CD14-positive monocyte (primary cell): ENCODE results near the gene EPB41L2. TPM values are rescaled to one million over a fixed set of nuclear protein-coding genes. Genes with fewer than 3 reads are reported as not detected.

Source experiments
- DNase-seq, 3 donors: peaks; one replicate each; pipeline ENCODE4 v3.0.0-alpha.2; 2011 to 2022
- H2AFZ ChIP-seq: 2 replicates; pipeline ENCODE4 v1.6.0; 2012; ENCODE audit warnings: mild to moderate bottlenecking, low read depth, low read length, inconsistent platforms; ENCODE audit not compliant: insufficient read depth, poor library complexity, severe bottlenecking
- H3K27ac ChIP-seq, 2 donors: 1 replicate in 1 of 2; 2 replicates in 1 of 2; pipeline ENCODE4 v1.5.1; 2012 to 2013; ENCODE audit warnings: low read length in 2 of 2, control low read depth in 1 of 2, inconsistent platforms in 1 of 2, low read depth in 1 of 2, mild to moderate bottlenecking in 1 of 2
- H3K27me3 ChIP-seq, 2 donors: one replicate each; pipeline versions ENCODE4 v1.6.0 to v1.6.1; 2011 to 2013; ENCODE audit warnings: low read length in 2 of 2; ENCODE audit not compliant: control insufficient read depth in 2 of 2, insufficient read depth in 2 of 2
- H3K36me3 ChIP-seq, 2 donors: replicated peaks in 1 of 2; 1 replicate in 1 of 2; 2 replicates in 1 of 2; pipeline versions ENCODE4 v1.5.1 to v1.6.1; 2012 to 2013; ENCODE audit warnings: low read length in 2 of 2, control low read depth in 1 of 2, inconsistent platforms in 1 of 2, mild to moderate bottlenecking in 1 of 2; ENCODE audit not compliant: insufficient read depth in 2 of 2, control insufficient read depth in 1 of 2
- H3K4me1 ChIP-seq, 2 donors: 1 replicate in 1 of 2; 2 replicates in 1 of 2; pipeline versions ENCODE4 v1.5.1 to v1.6.1; 2012 to 2013; ENCODE audit warnings: low read length in 2 of 2, control low read depth in 1 of 2, inconsistent platforms in 1 of 2, mild to moderate bottlenecking in 1 of 2, moderate library complexity in 1 of 2; ENCODE audit not compliant: insufficient read depth in 2 of 2, control insufficient read depth in 1 of 2
- H3K4me2 ChIP-seq: replicated peaks from 2 replicates; pipeline ENCODE3; 2012; ENCODE audit warnings: low read length, moderate library complexity, mild to moderate bottlenecking; ENCODE audit not compliant: poor library complexity, severe bottlenecking; ENCODE audit errors: extremely low read depth
- H3K4me3 ChIP-seq, 3 experiments: fragments of 200-600 bp in 1 of 3; sonication (generic) in 1 of 3; replicated peaks in 1 of 3; 1 replicate in 2 of 3; 2 replicates in 1 of 3; pipeline ENCODE4 v1.5.1; 2011 to 2013; ENCODE audit warnings: low read length in 3 of 3, mild to moderate bottlenecking in 3 of 3, control low read depth in 2 of 3, low read depth in 2 of 3, inconsistent platforms in 1 of 3, moderate library complexity in 1 of 3
- H3K79me2 ChIP-seq: 2 replicates; pipeline ENCODE4 v1.6.0; 2012; ENCODE audit warnings: mild to moderate bottlenecking, control low read depth, inconsistent platforms, low read length, moderate library complexity; ENCODE audit not compliant: insufficient read depth
- H3K9ac ChIP-seq: 2 replicates; pipeline ENCODE4 v1.6.0; 2017; ENCODE audit warnings: low read length, mild to moderate bottlenecking; ENCODE audit not compliant: insufficient read depth, poor library complexity, severe bottlenecking
- H3K9me3 ChIP-seq, 2 donors: replicated peaks in 1 of 2; 1 replicate in 1 of 2; 2 replicates in 1 of 2; pipeline versions ENCODE4 v1.5.1 to v1.6.1; 2012 to 2013; ENCODE audit warnings: low read length in 2 of 2, control low read depth in 1 of 2; ENCODE audit not compliant: control insufficient read depth in 1 of 2, insufficient read depth in 1 of 2
- H4K20me1 ChIP-seq: 2 replicates; pipeline ENCODE4 v1.6.0; 2012; ENCODE audit warnings: mild to moderate bottlenecking, low read length, control low read depth, moderate library complexity; ENCODE audit not compliant: insufficient read depth
- H3K27ac Mint-ChIP-seq, 7 donors: one replicate each; pipeline ENCODE4 v1.8.0; 2020; ENCODE audit warnings: mild to moderate bottlenecking in 7 of 7, mixed read lengths in 7 of 7, moderate library complexity in 6 of 7, inconsistent platforms in 2 of 7
- H3K27me3 Mint-ChIP-seq, 3 donors: one replicate each; pipeline ENCODE4 v1.8.0; 2021 to 2022; ENCODE audit warnings: low read depth in 3 of 3, mild to moderate bottlenecking in 3 of 3, mixed read lengths in 3 of 3, moderate library complexity in 3 of 3, inconsistent platforms in 1 of 3
- H3K36me3 Mint-ChIP-seq, 2 donors: one replicate each; pipeline ENCODE4 v1.8.0; 2020; ENCODE audit warnings: mixed read lengths in 2 of 2, inconsistent platforms in 1 of 2, mild to moderate bottlenecking in 1 of 2
- H3K4me1 Mint-ChIP-seq: one replicate; pipeline ENCODE4 v1.8.0; 2020; ENCODE audit warnings: mild to moderate bottlenecking, mixed read lengths
- H3K4me3 Mint-ChIP-seq, 2 donors: one replicate each; pipeline ENCODE4 v1.8.0; 2020; ENCODE audit warnings: mild to moderate bottlenecking in 2 of 2, mixed read lengths in 2 of 2, moderate library complexity in 1 of 2
- H3K9me3 Mint-ChIP-seq, 7 donors: one replicate each; pipeline ENCODE4 v1.8.0; 2020 to 2022; ENCODE audit warnings: mixed read lengths in 7 of 7, mild to moderate bottlenecking in 6 of 7, moderate library complexity in 6 of 7, inconsistent platforms in 2 of 7
- CTCF ChIP-seq: fragments of 200-600 bp; IDR thresholded peaks from one replicate; pipeline ENCODE4 v1.8.0; 2022; ENCODE audit warnings: antibody characterized with exemption, mild to moderate bottlenecking
- WGBS: methylation state at CpG from one replicate; pipeline ENCODE4 v1.1.5; 2013; ENCODE audit warnings: missing lambda C conversion rate; ENCODE audit not compliant: insufficient coverage; 5-methylcytosine and 5-hydroxymethylcytosine counted together
- intact Hi-C, 2 donors: fragments of 100-400 bp; cut with micrococcal nuclease; formaldehyde crosslinking; loops; one replicate each; pipeline versions ENCODE4 v1.15.0 to v1.15.1; 2023
- polyA plus RNA-seq, 3 donors: library from polyadenylated mRNA; depleted of rRNA in 1 of 3; unstranded in 2 of 3; stranded (reverse) in 1 of 3; fragments of 300-500 nt in 2 of 3; fragments of >200 nt in 1 of 3; fragmentation: Illumina TruSeq in 2 of 3; gene quantifications; 1 replicate in 2 of 3; 2 replicates in 1 of 3; pipeline ENCODE4 v1.2.3, GENCODE V29; 2012 to 2021

EPB41L2 gene
- polyA plus RNA-seq, 3 donors, result 3.4 to 7.2 (median 4.6) TPM

GRCh38 chr6:131039345-131039680, 23.7 kb downstream of the EPB41L2 start:
- Mint-ChIP-seq H3K4me3 (no peak overlapping the region), H3K27me3 (peaks cover 0 to 2% (median 0%) of the 10 kb centered on the region in 3 donors), H3K27ac (no peak overlapping the region), H3K36me3 (no peaks in the 10 kb centered on the region), H3K9me3 (peaks cover 0 to 3% (median 1%) of the 10 kb centered on the region in 7 donors), H3K4me1 (no peaks in the 10 kb centered on the region)
- no peaks in the 10 kb centered on the region for H4K20me1 ChIP-seq
- H3K4me3 ChIP-seq, result no peak overlapping the region
- no peak overlapping the region for H3K4me2 ChIP-seq
- H3K27me3 ChIP-seq, result no peaks in the 10 kb centered on the region
- no CpG with 5 or more reads among the region's 4 CpGs for WGBS
- no peaks in the 10 kb centered on the region for H3K4me1 ChIP-seq
- no peak for DNase-seq
- intact Hi-C loops, result no loop called here
- TF ChIP-seq CTCF, result no peak
- H3K27ac ChIP-seq, result no peak overlapping the region
- no peak overlapping the region for H3K9ac ChIP-seq
- no peaks in the 10 kb centered on the region for H3K79me2 ChIP-seq
- no peaks in the 10 kb centered on the region for H3K36me3 ChIP-seq
- no peaks in the 10 kb centered on the region for H3K9me3 ChIP-seq
- no peak overlapping the region for H2AFZ ChIP-seq

- intact Hi-C loops, result no loop called here
Observed at GRCh38 chr6:131038597-131039344, 24.3 kb downstream of the EPB41L2 start.

More at GRCh38 chr6:131038597-131039344, 24.3 kb downstream of the EPB41L2 start:
- no peaks in the 10 kb centered on the region for H3K9me3 ChIP-seq
- DNase-seq, result no peak
- H3K4me1 ChIP-seq, result no peaks in the 10 kb centered on the region
- Mint-ChIP-seq H3K4me3 (no peak overlapping the region), H3K36me3 (no peaks in the 10 kb centered on the region), H3K27me3 (no peaks in the 10 kb centered on the region), H3K27ac (no peak overlapping the region), H3K9me3 (peaks cover 0 to 3% (median 0%) of the 10 kb centered on the region in 7 donors), H3K4me1 (no peaks in the 10 kb centered on the region)
- H4K20me1 ChIP-seq, result no peaks in the 10 kb centered on the region
- no peaks in the 10 kb centered on the region for H3K27me3 ChIP-seq
- no peak overlapping the region for H3K27ac ChIP-seq
- no peak overlapping the region for H3K9ac ChIP-seq
- no peak overlapping the region for H3K4me3 ChIP-seq
- no peaks in the 10 kb centered on the region for H3K79me2 ChIP-seq
- no peak overlapping the region for H3K4me2 ChIP-seq
- no CpG with 5 or more reads among the region's 5 CpGs for WGBS
- H3K36me3 ChIP-seq, result no peaks in the 10 kb centered on the region
- H2AFZ ChIP-seq, result no peak overlapping the region
- TF ChIP-seq CTCF, result no peak
